ENCODE results near the gene ACAD9.
"Not testable (repeated sequence)": the region's sequence is repeated elsewhere in the genome, so short reads cannot be mapped to it uniquely, and the experiment has no call there.

- TF ChIP-seq POLR2A, CTCF, POLR2AphosphoS5 (IDR thresholded peaks at IDR 0.05): not testable (repeated sequence)
These were observed 48.7 kb upstream of the ACAD9 start for GRCh38 chr3:128830762-128831161.
